KBM-7 (cell line): ENCODE results near the gene SSBP4.
"Not testable (repeated sequence)": the region's sequence is repeated elsewhere in the genome, so short reads cannot be mapped to it uniquely, and the experiment has no call there.

ENCODE experiments used
- DNase-seq: peaks from one replicate; pipeline ENCODE4 v3.0.0-alpha.2; 2015
- in situ Hi-C: fragments of 300-500 bp; cut with MboI; formaldehyde crosslinking; loops from 2 replicates; pipeline ENCODE4 v1.14.3; 2020; ENCODE audit warnings: low sequenced_read_pairs, low pct_unique_long_range_greater_than_20kb, mixed read lengths

Gene SSBP4

GRCh38 chr19:18392417-18392816 is 26.8 kb upstream of the SSBP4 start:
- DNase-seq, result peak; percentile 88
- in situ Hi-C loops, result no loop called here

- DNase-seq, result no peak
- in situ Hi-C loops, result no loop called here
Measured at GRCh38 chr19:18392926-18393325, 26.3 kb upstream of the SSBP4 start.

GRCh38 chr19:18393836-18394235 is 25.4 kb upstream of the SSBP4 start:
- DNase-seq, result no peak
- in situ Hi-C loops, result no loop called here

GRCh38 chr19:18396471-18397241 is 22.5 kb upstream of the SSBP4 start:
- no peak for DNase-seq
- in situ Hi-C loops, result no loop called here

GRCh38 chr19:18397242-18398202 is 21.7 kb upstream of the SSBP4 start, which contains the start of gene LRRC25:
Gene LRRC25, minus strand, starts transcription at chr19:18397622. Its CDS starts 659 bp downstream, at chr19:18396963.
- DNase-seq, result peak; percentile 85
- in situ Hi-C loops, result no loop called here

GRCh38 chr19:18399008-18399407 is 20.2 kb upstream of the SSBP4 start:
- DNase-seq, result no peak
- in situ Hi-C loops, result no loop called here

GRCh38 chr19:18401580-18402112 is 17.6 kb upstream of the SSBP4 start:
- in situ Hi-C loops, result loop anchor here (10.0 kb wide), 1 partner anchor 47 kb away; no protein-coding TSS in a partner anchor

GRCh38 chr19:18402455-18403248 is 16.5 kb upstream of the SSBP4 start:
- DNase-seq, result peak; percentile 48
- in situ Hi-C loops, result loop anchor here (10.0 kb wide), 1 partner anchor 48 kb away; no protein-coding TSS in a partner anchor

More at GRCh38 chr19:18401580-18402112, 17.6 kb upstream of the SSBP4 start:
- peak; percentile 99 for DNase-seq

GRCh38 chr19:18405754-18406153 is 13.4 kb upstream of the SSBP4 start:
- not testable (repeated sequence) for DNase-seq
- in situ Hi-C loops, result loop anchor here (10.0 kb wide), 1 partner anchor 51 kb away; no protein-coding TSS in a partner anchor

GRCh38 chr19:18406749-18407148 is 12.4 kb upstream of the SSBP4 start:
- no peak for DNase-seq
- in situ Hi-C loops, result loop anchor here (10.0 kb wide), 1 partner anchor 52 kb away; no protein-coding TSS in a partner anchor

GRCh38 chr19:18408053-18408476 is 11.1 kb upstream of the SSBP4 start:
- DNase-seq, result peak; percentile 80
- in situ Hi-C loops, result loop anchor here (10.0 kb wide), 1 partner anchor 53 kb away; no protein-coding TSS in a partner anchor

- no peak for DNase-seq
- in situ Hi-C loops, result no loop called here
Measured at GRCh38 chr19:18412610-18413239, 6.5 kb upstream of the SSBP4 start.

- peak; percentile 64 for DNase-seq
- in situ Hi-C loops, result no loop called here
Measured at GRCh38 chr19:18414504-18415177, 4.6 kb upstream of the SSBP4 start.

- in situ Hi-C loops, result no loop called here
- peak; percentile 98 for DNase-seq
Measured at GRCh38 chr19:18415178-18415867, 3.9 kb upstream of the SSBP4 start.

- peak; percentile 91 for DNase-seq
- in situ Hi-C loops, result no loop called here
Measured at GRCh38 chr19:18416778-18417249, 2.4 kb upstream of the SSBP4 start.

- in situ Hi-C loops, result no loop called here
- DNase-seq, result peak; percentile 90
Measured at GRCh38 chr19:18417250-18418028, 1.8 kb upstream of the SSBP4 start.
